Body of pancreas (tissue), 4 donors: ENCODE results near the gene OGFOD3. TPM values are rescaled to one million over a fixed set of nuclear protein-coding genes. Genes with fewer than 3 reads are reported as not detected.
"Not testable (repeated sequence)": the region's sequence is repeated elsewhere in the genome, so short reads cannot be mapped to it uniquely, and the experiment has no call there.

Experiments
- ATAC-seq: fragments of 150-250 bp; one replicate; pipeline ENCODE4 v1.9.1; 2016
- DNase-seq, 4 donors: peaks; one replicate each; pipeline ENCODE4 v3.0.0-alpha.2; 2019
- H3K27ac ChIP-seq, 4 donors: fragments of 200-600 bp; sonication (generic); 1 replicate in 3 of 4; 2 replicates in 1 of 4; pipeline versions ENCODE4 v1.5.1 to v1.6.1; 2016 to 2019; ENCODE audit warnings: mild to moderate bottlenecking in 1 of 4, mixed read lengths in 1 of 4, moderate library complexity in 1 of 4
- H3K27me3 ChIP-seq, 2 donors: fragments of 200-600 bp; sonication (generic); one replicate each; pipeline ENCODE4 v1.6.0; 2016; ENCODE audit warnings: mild to moderate bottlenecking in 1 of 2
- H3K36me3 ChIP-seq, 2 donors: fragments of 200-600 bp; sonication (generic); replicated peaks in 1 of 2; 2 replicates each; pipeline ENCODE4 v1.5.1; 2016; ENCODE audit warnings: low read depth in 2 of 2; ENCODE audit not compliant: insufficient read depth in 1 of 2
- H3K4me1 ChIP-seq: fragments of 200-600 bp; sonication (generic); one replicate; pipeline ENCODE4 v1.6.0; 2016
- H3K4me3 ChIP-seq, 2 donors: fragments of 200-600 bp; sonication (generic); 1 replicate in 1 of 2; 2 replicates in 1 of 2; pipeline ENCODE4 v1.5.1; 2016 to 2019
- H3K9me3 ChIP-seq, 3 donors: fragments of 200-600 bp; sonication (generic); 1 replicate in 2 of 3; 2 replicates in 1 of 3; pipeline ENCODE4 v1.5.1; 2016
- CTCF ChIP-seq, 7 experiments: fragments of 450-650 bp in 4 of 7; fragments of 200-600 bp in 3 of 7; sonication (generic) in 3 of 7; IDR thresholded peaks; one replicate each; pipeline ENCODE4 v1.5.1; 2016 to 2019; ENCODE audit warnings: antibody characterized with exemption in 7 of 7
- POLR2A ChIP-seq, 3 donors: fragments of 450-650 bp; IDR thresholded peaks; one replicate each; pipeline ENCODE4 v1.6.1; 2016; ENCODE audit warnings: antibody characterized with exemption in 3 of 3, mild to moderate bottlenecking in 2 of 3
- WGBS, 2 donors: methylation state at CpG; one replicate each; pipeline ENCODE4 v1.1.5; 2017; 5-methylcytosine and 5-hydroxymethylcytosine counted together
- intact Hi-C: fragments of 100-400 bp; cut with DNase I; formaldehyde crosslinking; loops from one replicate; pipeline ENCODE4 v1.15.1; 2023
- total RNA-seq, 2 donors: library from RNA; depleted of rRNA; stranded (reverse); fragments of >200 nt; gene quantifications; one replicate each; pipeline ENCODE4 v1.1.0, GENCODE V29; 2016

The OGFOD3 gene
- total RNA-seq, 2 donors from 2014 or later: 16.8 to 40.0 TPM

DNA sequence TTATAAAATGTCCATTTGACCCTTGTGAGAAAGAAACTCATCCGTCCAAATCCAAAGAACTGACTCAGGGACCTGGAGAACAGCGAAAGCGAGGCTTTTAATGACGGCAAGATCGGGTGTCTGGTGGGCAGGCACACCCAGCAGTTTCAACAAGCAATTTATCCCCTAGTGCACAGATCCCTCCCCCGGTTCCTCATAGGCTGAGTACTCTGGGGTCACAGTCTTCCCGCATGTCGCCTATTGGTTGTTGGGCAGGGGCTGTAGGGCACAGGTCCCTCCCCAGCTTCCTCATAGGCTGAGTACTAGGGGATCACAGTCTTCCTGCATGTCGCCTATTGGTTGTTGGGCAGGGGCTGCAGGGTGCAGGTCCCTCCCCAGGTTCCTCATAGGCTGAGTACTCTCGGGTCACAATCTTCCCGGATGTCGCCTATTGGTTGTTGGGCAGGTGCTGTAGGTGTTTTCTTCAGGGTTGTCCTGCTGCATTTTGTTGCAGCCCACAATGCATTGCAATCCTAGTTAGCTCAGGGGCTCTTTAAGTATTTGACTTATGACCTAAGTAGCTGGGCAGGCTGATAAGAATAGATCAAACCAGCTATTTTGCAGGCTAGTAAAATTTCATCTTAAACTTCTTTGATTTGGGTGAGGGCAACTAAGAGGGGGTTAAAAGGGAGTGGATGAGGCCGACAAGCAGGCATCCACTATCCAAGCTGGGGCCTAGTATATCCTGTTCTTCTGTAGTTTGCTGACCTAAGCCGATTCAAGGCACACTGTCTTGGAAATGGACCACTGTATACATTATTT is 50.5 kb downstream of the OGFOD3 start:
- intact Hi-C loops: no loop called here
- TF ChIP-seq POLR2A (IDR thresholded peaks at IDR 0.05) (no peak), CTCF (IDR thresholded peaks at IDR 0.05) (no peak)
- 88 to 89% methylated on average over 14 of the region's 14 CpGs for WGBS, 2 donors

GRCh38 chr17:82366749-82367148 is 51.6 kb downstream of the OGFOD3 start:
- DNase-seq: no peak

More for the DNA sequence above, 50.5 kb downstream of the OGFOD3 start:
- DNase-seq: no peak
- Histone ChIP-seq H3K4me3 (no peak overlapping the region), H3K4me1 (peaks cover 26% of the 10 kb centered on the region), H3K27ac (no peak overlapping the region), H3K9me3 (no peaks in the 10 kb centered on the region), H3K27me3 (peaks cover 12 to 13% of the 10 kb centered on the region in 2 donors), H3K36me3 (no peaks in the 10 kb centered on the region)
- no peak for ATAC-seq

GRCh38 chr17:82365606-82366295 is 52.6 kb downstream of the OGFOD3 start:
- ATAC-seq (no peak), DNase-seq (no peak)
- no peak overlapping the region for H3K4me3 ChIP-seq
- H3K4me1 ChIP-seq: peaks cover 5% of the 10 kb centered on the region
- TF ChIP-seq CTCF (IDR thresholded peaks at IDR 0.05) (no peak), POLR2A (IDR thresholded peaks at IDR 0.05) (no peak)
- H3K27ac ChIP-seq: no peak overlapping the region
- no peaks in the 10 kb centered on the region for H3K36me3 ChIP-seq
- intact Hi-C loops: no loop called here
- H3K27me3 ChIP-seq: peaks cover 2 to 4% of the 10 kb centered on the region in 2 donors
- 69 to 76% methylated on average over 5 to 6 of the region's 6 CpGs for WGBS, 2 donors
- no peaks in the 10 kb centered on the region for H3K9me3 ChIP-seq

More at GRCh38 chr17:82366749-82367148, 51.6 kb downstream of the OGFOD3 start:
- 82 to 85% methylated on average over 7 of the region's 7 CpGs for WGBS, 2 donors
- H3K9me3 ChIP-seq: no peaks in the 10 kb centered on the region
- H3K27me3 ChIP-seq: peaks cover 10 to 13% of the 10 kb centered on the region in 2 donors
- no peak overlapping the region for H3K4me3 ChIP-seq
- ATAC-seq: no peak
- no peak for TF ChIP-seq CTCF (IDR thresholded peaks at IDR 0.05)
- TF ChIP-seq POLR2A (IDR thresholded peaks at IDR 0.05): no peak
- H3K27ac ChIP-seq: no peak overlapping the region
- peaks cover 15% of the 10 kb centered on the region for H3K4me1 ChIP-seq
- intact Hi-C loops: no loop called here
- no peaks in the 10 kb centered on the region for H3K36me3 ChIP-seq

DNA sequence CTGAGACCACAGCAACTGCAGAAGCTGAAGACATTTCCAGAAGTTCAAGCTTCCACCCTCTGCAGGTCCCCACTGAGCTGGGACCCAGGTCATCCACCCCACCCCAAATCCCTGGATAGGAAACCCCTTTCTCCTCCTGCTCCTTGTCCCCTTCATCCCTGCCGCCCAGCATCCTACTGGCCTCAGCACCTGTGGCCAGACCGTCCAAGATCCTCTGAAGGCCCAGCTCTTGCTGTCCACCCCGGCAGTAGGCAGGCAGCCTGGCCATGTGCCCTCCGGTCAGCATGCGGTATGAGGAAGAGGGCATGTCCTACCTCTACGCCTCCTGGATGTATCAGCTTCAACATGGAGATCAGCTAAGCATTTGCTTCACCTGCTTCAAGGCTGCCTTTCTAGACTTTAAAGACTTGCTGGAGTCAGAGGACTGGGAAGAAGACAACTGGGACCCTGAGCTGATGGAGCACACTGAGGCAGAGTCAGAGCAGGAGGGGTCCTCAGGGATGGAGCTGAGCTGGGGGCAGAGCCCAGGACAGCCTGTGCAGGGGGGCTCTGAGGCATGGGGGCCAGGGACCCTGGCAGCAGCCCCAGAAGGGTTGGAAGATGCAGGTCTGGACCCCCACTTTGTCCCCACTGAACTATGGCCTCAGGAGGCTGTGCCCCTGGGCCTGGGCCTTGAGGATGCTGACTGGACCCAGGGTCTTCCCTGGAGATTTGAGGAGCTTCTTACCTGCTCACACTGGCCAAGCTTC is 56.3 kb downstream of the OGFOD3 start:
- Histone ChIP-seq H3K27me3 (no peaks in the 10 kb centered on the region), H3K9me3 (no peaks in the 10 kb centered on the region), H3K4me3 (no peak overlapping the region), H3K4me1 (peaks cover 5% of the 10 kb centered on the region), H3K36me3 (no peaks in the 10 kb centered on the region), H3K27ac (no peak overlapping the region)
- intact Hi-C loops: no loop called here
- no peak for ATAC-seq
- WGBS, 2 donors: 82 to 91% methylated on average over 6 of the region's 6 CpGs
- no peak for DNase-seq
- no peak for TF ChIP-seq POLR2A (IDR thresholded peaks at IDR 0.05)
- no peak for TF ChIP-seq CTCF (IDR thresholded peaks at IDR 0.05)

DNA sequence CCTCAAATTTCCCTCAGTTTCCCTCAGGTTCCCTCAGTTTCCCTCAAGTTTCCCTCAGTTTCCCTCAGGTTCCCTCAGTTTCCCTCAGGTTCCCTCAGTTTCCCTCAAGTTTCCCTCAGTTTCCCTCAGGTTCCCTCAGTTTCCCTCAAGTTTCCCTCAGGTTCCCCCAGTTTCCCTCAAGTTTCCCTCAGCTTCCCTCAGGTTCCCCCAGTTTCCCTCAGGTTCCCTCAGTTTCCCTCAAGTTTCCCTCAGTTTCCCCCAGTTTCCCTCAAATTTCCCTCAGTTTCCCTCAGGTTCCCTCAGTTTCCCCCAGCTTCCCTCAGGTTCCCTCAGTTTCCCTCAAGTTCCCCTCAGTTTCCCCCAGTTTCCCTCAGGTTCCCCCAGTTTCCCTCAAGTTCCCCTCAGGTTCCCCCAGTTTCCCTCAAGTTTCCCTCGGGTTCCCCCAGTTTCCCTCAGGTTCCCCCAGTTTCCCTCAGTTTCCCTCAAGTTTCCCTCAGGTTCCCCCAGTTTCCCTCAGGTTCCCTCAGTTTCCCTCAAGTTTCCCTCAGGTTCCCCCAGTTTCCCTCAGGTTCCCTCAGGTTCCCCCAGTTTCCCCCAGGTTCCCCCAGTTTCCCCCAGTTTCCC is 58.8 kb downstream of the OGFOD3 start:
- H3K27me3 ChIP-seq, H3K4me3 ChIP-seq, DNase-seq, intact Hi-C loops, H3K9me3 ChIP-seq, H3K36me3 ChIP-seq, ATAC-seq, H3K27ac ChIP-seq: not testable (repeated sequence)
- H3K4me1 ChIP-seq: peaks cover 23% of the 10 kb centered on the region
- 86 to 100% methylated on average over 1 of the region's 1 CpG for whole genome bisulfite sequencing, 2 donors
